Measurements from ENCODE around the gene MSMO1.

Gene MSMO1

DNA sequence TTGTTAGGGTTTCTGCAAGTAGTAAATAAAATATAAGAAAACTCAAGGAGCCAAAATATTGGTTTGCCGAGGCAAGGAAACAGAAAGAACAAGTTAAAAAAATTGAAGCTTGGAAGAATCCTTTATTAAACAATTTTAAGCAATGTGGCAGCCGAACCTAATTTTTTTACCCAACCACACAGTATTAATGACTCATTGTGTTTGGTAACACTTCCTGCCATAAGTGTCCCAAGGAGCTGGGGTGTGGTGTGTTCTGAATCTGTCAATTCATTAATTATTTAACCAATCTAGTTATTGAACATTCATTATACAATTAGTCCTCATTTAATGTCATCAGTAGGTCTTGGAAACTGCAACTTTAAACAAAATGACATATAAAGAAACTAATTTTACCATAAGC is 32.0 kb downstream of the MSMO1 start:
- no peak for DNase-seq (ENCODE audit: low read depth in 2 of 2, low spot score in 1 of 2)

DNA sequence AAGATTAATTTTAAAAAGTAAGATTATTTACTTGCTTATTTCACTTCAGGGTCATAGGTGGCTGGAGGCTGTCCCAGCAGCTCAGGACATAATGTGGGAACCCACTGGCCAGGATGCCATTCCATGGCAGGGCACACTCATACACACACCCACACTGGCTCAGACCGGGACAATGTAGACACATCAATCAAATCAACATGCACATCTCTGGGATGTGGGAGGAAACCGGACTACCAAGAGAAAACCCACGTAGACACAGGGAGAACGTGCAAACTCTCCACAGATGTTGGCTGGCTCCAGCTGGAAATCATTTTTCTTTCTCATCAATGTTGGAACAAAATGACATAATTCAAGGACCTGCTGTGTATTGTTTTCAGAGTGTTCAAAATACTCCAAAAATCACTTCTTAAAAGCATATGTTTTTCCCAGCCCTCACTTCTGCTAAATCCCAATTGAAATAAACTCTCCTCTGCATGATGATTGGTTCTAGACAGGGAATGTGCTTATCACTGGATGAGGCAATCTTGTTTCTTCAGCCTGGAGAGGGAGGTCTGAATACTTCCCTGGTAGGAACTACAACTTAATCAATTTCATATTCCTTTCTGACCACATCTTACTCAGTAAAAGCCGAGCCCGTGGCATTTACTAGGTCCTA is 32.7 kb downstream of the MSMO1 start:
- DNase-seq (ENCODE audit: low read depth in 2 of 2, low spot score in 1 of 2): no peak

DNA sequence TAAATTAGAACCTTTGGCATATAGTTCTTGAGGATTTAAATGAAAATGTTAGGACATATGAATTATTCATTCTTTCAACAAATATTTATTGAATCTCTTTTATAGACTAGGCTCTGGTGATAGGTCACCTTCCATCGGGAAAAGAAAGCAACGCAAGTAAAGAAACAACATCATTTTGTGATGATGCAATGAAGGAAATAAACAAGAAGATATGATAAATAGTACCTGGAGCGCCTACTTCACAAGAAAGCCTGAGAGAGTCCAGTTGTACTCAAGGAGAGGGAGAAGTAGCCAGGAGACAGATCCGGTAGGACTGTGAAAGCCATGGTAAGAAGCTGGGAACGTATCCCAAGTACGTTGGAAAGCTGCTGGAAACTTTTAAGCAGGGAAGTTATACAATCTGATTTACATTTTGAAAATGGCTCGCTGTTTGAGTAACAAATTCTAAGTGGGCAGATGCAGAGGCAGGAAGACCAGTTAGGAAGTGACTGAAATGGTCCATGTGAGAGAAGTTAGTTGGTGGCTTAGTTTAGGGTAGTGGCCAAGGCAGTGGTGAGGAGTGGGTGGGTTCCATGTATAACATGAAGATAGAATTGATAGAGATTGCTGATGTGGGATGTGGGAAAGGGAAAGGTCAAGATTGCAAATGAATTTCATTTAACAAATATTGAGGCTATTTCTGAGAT is 33.7 kb downstream of the MSMO1 start:
- DNase-seq (ENCODE audit: low read depth in 2 of 2, low spot score in 1 of 2): no peak

GRCh38 chr4:165361810-165362209 is 34.3 kb downstream of the MSMO1 start:
- no peak for DNase-seq (ENCODE audit: low read depth in 2 of 2, low spot score in 1 of 2)

DNA sequence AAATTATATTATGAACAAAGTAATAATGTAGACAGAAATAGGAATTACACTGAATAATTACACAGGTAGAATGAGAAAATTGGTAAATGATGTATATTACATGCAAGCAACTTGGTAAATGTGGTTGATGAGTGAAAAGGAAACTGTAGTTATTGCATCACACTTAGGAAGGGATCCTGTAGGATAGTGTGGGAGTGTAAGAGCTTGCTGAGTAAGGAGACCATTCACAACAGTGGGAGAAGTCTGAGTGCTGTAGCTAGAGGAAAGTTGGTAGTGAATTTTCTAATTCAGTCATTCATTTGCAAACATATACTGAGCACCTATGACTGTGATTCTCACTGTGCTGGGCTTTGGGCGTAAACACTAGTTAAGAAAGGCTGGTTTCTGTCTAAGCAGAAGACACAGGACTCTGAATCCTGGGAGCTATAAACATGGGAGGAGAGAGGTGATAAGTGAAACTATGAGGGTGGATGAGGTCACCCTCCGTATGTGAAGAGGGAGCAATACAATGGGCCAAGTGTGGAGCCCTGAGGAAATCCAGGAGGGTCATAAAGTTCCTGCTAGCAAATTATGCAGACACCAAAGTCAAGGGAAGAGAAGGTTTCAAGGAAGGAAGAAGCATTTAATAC is 37.1 kb downstream of the MSMO1 start:
- no peak for DNase-seq (ENCODE audit: low read depth in 2 of 2, low spot score in 1 of 2)

- no peak for DNase-seq (ENCODE audit: low read depth in 2 of 2, low spot score in 1 of 2)
Measured at GRCh38 chr4:165367040-165367439, 39.6 kb downstream of the MSMO1 start.

DNA sequence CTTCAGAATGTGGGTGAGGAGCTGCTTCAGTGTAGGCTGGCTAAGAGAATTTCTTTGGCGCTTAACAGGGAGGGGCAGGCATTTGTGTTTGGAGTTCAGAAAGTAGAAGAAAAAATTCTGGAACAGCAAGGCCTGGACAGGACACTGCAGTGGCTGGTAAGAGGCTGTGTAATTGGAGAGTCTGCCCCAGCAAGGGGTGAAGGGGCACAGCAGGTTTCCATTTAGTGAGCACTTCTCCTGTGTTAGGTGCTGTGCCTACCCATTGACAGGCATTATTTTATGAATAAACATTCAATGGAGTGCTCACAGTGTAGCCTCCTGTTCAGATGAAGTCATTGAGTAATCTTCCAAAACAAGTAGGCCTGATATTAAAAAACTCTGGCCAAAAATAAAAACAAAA is 40.6 kb downstream of the MSMO1 start:
- DNase-seq (ENCODE audit: low read depth in 2 of 2, low spot score in 1 of 2): no peak

- no peak for DNase-seq (ENCODE audit: low read depth in 2 of 2, low spot score in 1 of 2)
Measured at GRCh38 chr4:165368567-165368966, 41.1 kb downstream of the MSMO1 start.

- DNase-seq (ENCODE audit: low read depth in 2 of 2, low spot score in 1 of 2): no peak
Measured at GRCh38 chr4:165369522-165369921, 42.1 kb downstream of the MSMO1 start.

GRCh38 chr4:165370530-165370929 is 43.1 kb downstream of the MSMO1 start:
- no peak for DNase-seq (ENCODE audit: low read depth in 2 of 2, low spot score in 1 of 2)

DNA sequence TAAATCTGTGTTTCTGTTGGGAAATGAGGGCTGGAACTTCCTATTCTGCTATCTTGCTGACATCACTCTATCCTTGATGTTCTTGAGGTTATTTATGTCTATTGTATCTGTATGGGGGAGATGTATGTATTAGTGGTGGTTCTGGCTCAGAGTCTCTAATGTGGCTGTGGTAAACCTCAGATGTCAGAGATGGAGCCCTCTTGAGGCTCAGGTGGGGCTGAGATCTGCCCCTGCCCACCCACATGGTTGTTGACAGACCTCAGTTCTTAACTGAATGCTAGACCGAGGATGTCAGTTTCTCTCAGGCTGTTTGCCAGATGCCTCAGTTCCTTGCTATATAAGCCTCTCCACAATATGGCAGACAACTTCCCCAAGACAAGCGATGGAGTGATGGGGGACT is 48.0 kb downstream of the MSMO1 start:
- no peak for DNase-seq (ENCODE audit: low read depth in 2 of 2, low spot score in 1 of 2)

DNA sequence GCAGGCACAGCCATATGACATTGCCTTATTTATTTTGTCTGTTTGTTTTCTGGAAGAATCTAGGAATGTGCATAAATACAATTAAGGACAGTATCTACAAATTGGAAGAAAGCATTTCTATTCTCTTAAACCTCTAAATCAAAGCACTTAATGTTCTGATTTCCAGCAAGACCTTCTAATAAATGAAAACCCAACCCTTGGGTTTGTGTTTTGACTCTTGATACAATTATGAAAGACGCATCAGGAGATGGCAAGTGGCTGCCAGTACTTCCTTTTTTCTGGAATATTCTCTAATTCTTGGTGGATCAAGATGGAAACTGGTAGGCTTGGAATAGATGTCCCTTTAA is 50.9 kb downstream of the MSMO1 start:
- DNase-seq (ENCODE audit: low read depth in 2 of 2, low spot score in 1 of 2): no peak

DNA sequence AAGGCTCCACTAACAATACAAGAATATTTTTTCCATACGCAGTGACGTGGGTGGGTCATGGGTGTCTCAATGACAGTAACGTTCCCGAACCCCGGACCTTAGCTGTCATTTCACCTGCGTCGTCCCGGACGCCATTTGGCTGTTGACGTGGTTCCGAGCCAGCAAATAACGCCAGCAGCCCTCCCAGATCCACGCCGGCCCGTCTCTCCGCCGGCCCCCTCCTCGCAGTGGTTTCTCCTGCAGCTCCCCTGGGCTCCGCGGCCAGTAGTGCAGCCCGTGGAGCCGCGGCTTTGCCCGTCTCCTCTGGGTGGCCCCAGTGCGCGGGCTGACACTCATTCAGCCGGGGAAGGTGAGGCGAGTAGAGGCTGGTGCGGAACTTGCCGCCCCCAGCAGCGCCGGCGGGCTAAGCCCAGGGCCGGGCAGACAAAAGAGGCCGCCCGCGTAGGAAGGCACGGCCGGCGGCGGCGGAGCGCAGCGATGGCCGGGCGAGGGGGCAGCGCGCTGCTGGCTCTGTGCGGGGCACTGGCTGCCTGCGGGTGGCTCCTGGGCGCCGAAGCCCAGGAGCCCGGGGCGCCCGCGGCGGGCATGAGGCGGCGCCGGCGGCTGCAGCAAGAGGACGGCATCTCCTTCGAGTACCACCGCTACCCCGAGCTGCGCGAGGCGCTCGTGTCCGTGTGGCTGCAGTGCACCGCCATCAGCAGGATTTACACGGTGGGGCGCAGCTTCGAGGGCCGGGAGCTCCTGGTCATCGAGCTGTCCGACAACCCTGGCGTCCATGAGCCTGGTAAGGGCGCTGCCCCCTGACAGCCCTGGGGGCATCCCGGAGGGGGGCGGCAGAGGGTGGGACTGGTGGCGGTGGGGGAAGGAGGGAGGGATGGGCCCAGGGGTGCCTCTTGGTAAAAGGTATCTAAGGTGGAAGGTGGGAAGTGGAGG is 51.5 kb downstream of the MSMO1 start, which contains the start of gene CPE:
CPE (plus strand) TSS at position 264 of the 933 bp plus-strand sequence; CDS start at position 478, 214 bp downstream.
- DNase-seq (ENCODE audit: low read depth in 2 of 2, low spot score in 1 of 2): no peak

DNA sequence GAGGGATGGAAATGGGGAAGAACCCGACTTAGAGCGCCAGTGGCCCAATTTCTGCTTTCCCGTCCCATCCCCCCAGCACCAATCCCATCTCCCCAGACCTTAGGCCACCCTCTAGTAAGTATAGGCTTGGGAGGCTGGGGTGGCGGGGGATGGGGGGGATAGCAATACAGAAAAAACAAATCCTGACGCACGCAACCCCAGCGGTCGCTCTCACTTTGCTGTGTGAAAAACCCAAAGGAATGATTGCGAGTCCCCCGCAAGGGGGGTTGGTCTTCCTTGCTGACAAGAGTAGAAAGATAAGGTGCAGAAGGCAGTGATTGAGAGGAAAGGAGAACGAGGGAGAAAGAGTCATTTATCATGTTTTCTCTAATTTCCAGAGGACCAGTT is 52.2 kb downstream of the MSMO1 start:
- DNase-seq (ENCODE audit: low read depth in 2 of 2, low spot score in 1 of 2): no peak

- no peak for DNase-seq (ENCODE audit: low read depth in 2 of 2, low spot score in 1 of 2)
Measured at GRCh38 chr4:165380805-165381204, 53.3 kb downstream of the MSMO1 start.

DNA sequence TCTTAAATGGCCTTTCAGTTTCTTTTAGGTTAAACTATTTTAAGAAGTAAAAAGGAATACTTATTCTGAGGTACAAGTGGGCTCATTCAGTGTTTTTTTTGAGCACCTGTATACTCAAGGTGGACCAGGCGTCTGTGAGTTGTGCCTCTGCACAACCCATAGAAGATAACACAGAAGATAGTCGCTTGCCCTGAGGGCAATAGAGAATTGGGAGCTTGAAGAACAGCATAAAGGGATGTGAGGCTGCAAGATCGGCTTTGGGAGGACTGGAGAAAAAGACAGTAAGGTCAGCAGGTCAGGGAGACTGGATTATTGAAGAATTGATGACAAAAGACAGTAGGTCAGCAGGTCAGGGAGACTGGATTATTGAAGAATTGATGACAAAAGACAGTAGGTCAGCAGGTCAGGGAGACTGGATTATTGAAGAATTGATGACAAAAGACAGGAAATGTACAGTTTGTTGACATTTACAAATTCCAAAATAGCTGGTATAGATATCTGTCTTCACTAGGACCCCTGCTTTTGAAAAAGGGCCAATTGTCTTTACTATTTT is 54.4 kb downstream of the MSMO1 start:
- no peak for DNase-seq (ENCODE audit: low read depth in 2 of 2, low spot score in 1 of 2)

DNA sequence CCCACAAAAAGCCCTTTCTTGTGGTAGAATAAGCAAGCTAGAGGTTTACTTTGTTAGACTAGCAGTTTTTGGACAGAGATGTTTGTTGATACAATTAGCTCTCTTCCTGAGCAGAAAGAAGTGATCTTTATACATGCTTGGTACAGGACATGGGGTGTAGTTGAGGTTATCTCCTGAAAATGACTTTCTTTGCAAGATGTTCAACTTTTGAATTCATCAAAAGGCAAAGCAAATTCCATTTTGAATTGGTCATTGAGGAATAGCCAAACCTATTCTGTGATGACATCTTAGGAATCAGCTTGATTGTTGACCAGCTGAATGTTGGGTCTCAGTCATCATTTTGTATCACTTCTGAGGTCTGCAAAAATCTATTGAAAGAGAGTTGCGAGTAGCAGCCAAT is 55.2 kb downstream of the MSMO1 start:
- DNase-seq (ENCODE audit: low read depth in 2 of 2, low spot score in 1 of 2): no peak

DNA sequence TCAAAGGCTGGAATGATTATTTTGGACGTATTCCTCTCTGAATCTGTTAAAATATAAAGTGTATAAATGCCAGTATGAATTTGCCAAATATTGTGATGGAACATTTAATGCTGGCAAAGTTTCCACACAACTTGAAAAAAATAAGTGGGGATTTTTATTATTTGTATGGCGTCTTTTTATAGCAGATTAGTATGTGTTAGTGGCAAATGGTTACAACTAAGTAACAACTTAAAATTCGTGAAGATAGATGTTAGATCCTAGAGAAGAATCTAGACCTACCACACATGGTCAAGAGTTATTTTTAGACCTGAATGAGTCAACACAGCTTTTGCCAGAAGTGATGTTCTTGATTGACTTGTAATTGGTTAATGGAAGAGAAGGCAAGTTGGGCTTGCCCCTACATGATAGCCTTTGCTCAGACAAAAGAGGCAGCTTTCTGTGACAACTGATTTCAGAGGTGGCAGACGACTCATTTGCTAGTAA is 56.2 kb downstream of the MSMO1 start:
- no peak for DNase-seq (ENCODE audit: low read depth in 2 of 2, low spot score in 1 of 2)

DNA sequence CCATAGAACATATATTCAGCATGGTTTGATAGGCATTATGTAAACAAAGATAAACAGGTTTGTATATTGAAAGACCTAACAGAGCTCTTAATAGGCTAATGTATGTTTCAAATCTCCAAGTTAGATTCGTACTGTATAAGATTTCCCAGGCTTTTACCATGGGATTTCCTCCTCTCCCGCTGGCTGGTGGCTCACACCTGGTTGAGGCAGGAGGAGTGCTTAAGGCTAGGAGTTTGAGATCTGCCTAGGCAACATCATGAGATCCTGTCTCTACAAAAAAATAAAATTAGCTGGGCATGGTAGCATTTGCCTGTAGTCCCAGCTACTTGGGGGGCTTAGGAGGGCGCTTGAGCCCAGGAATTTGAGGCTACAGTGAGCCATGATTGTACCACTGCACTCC is 56.7 kb downstream of the MSMO1 start:
- DNase-seq (ENCODE audit: low read depth in 2 of 2, low spot score in 1 of 2): no peak

GRCh38 chr4:165384598-165384997 is 57.1 kb downstream of the MSMO1 start:
- no peak for DNase-seq (ENCODE audit: low read depth in 2 of 2, low spot score in 1 of 2)

GRCh38 chr4:165385126-165385525 is 57.7 kb downstream of the MSMO1 start:
- no peak for DNase-seq (ENCODE audit: low read depth in 2 of 2, low spot score in 1 of 2)
